Spinal cord (tissue), 9 donors: ENCODE results near the gene PAFAH2. TPM values are rescaled to one million over a fixed set of nuclear protein-coding genes. Genes with fewer than 3 reads are reported as not detected.

Experiments
- DNase-seq, 6 donors: peaks; one replicate each; pipeline versions ENCODE4 v3.0.0 to v3.0.0-alpha.2; 2013 to 2015; ENCODE audit warnings: low spot score in 6 of 6, low read depth in 4 of 6
- H3K27ac ChIP-seq: one replicate; pipeline ENCODE4 v1.5.1; 2013; ENCODE audit warnings: low read depth, low read length, control low read depth
- H3K27me3 ChIP-seq: one replicate; pipeline ENCODE4 v1.6.1; 2013; ENCODE audit warnings: low read length; ENCODE audit not compliant: control insufficient read depth, insufficient read depth
- H3K36me3 ChIP-seq: one replicate; pipeline ENCODE4 v1.6.1; 2013; ENCODE audit warnings: low read length; ENCODE audit not compliant: control insufficient read depth, insufficient read depth
- H3K4me1 ChIP-seq: one replicate; pipeline ENCODE4 v1.6.1; 2013; ENCODE audit warnings: low read length; ENCODE audit not compliant: control insufficient read depth, insufficient read depth
- H3K4me3 ChIP-seq: one replicate; pipeline ENCODE4 v1.5.1; 2013; ENCODE audit warnings: low read depth, low read length, control low read depth
- H3K9me3 ChIP-seq: one replicate; pipeline ENCODE4 v1.6.1; 2013; ENCODE audit warnings: low read length; ENCODE audit not compliant: control insufficient read depth, insufficient read depth
- polyA plus RNA-seq, 2 donors: library from polyadenylated mRNA; unstranded; fragments of 120-200 nt; gene quantifications; one replicate each; pipeline ENCODE4 v1.2.1, GENCODE V29; 2013; ENCODE audit not compliant: insufficient read length in 2 of 2
- small RNA-seq: library from RNA; depleted of rRNA; stranded (forward); fragments of <200 nt; gene quantifications from one replicate; pipeline ENCODE3, GENCODE V24; 2014; ENCODE audit warnings: low replicate concordance
- total RNA-seq, 2 donors: library from RNA; depleted of rRNA in 1 of 2; stranded (reverse); fragments of 120-200 nt in 1 of 2; fragments of >200 nt in 1 of 2; gene quantifications; one replicate each; pipeline versions ENCODE4 v1.2.3 to v1.2.4, GENCODE V29; 2013 to 2014

Gene PAFAH2
- total and polyA plus RNA-seq, 4 donors: 6.6 to 11.1 (median 8.1) TPM

- Histone ChIP-seq H3K27me3 (no peaks in the 10 kb centered on the region), H3K4me1 (peaks cover 18% of the 10 kb centered on the region), H3K4me3 (no peak overlapping the region), H3K27ac (no peak overlapping the region), H3K9me3 (no peaks in the 10 kb centered on the region), H3K36me3 (no peaks in the 10 kb centered on the region)
- no peak for DNase-seq
Measured at GRCh38 chr1:25911162-25911561, 86.7 kb downstream of the PAFAH2 start.

Small RNA genes lying within 50 kb of the gene (small RNA-seq; reads per million reads assigned to genes)
- gene RF00283 (not detected), gene RF00492 (not detected), gene RNU6-110P (not detected)

Other genes with a start within 250 kb of the PAFAH2 start
- 10 to 100 TPM; 20.5 to 58.0 TPM for gene SELENON, start 197.9 kb downstream of the PAFAH2 start, total RNA-seq
- gene SELENON, start 197.9 kb downstream of the PAFAH2 start, polyA plus RNA-seq: 100 to 1,000 TPM; 141 to 163 TPM
- 10 to 100 TPM; 48.6 to 78.9 TPM for gene MTFR1L, start 178.1 kb downstream of the PAFAH2 start, total RNA-seq
- gene MTFR1L, start 178.1 kb downstream of the PAFAH2 start, polyA plus RNA-seq: 100 to 1,000 TPM; 120 to 132 TPM
- 1 to 10 TPM; 1.8 to 2.3 TPM for gene AUNIP, start 138.6 kb downstream of the PAFAH2 start, total RNA-seq
- gene AUNIP, start 138.6 kb downstream of the PAFAH2 start, polyA plus RNA-seq: 1 to 10 TPM; 2.2 to 3.9 TPM
- 1 to 10 TPM; 7.6 to 10.0 TPM for gene PAQR7, start 122.4 kb downstream of the PAFAH2 start, total RNA-seq
- 10 to 100 TPM; 15.2 to 18.8 TPM for gene PAQR7, start 122.4 kb downstream of the PAFAH2 start, polyA plus RNA-seq
- gene STMN1, start 91.6 kb downstream of the PAFAH2 start, total RNA-seq: 100 to 1,000 TPM; 258 to 645 TPM
- 1,000 to 10,000 TPM; 1,353 to 1,551 TPM for gene STMN1, start 91.6 kb downstream of the PAFAH2 start, polyA plus RNA-seq
- gene EXTL1, start 23.7 kb upstream of the PAFAH2 start, total RNA-seq: 1 to 10 TPM; 2.3 to 3.0 TPM
- 10 to 100 TPM; 12.9 to 14.8 TPM for gene EXTL1, start 23.7 kb upstream of the PAFAH2 start, polyA plus RNA-seq
- gene SLC30A2, start 48.1 kb upstream of the PAFAH2 start, total RNA-seq: under 1 TPM in 1 of 2 donors, not detected in 1; 0.11 TPM
- gene SLC30A2, start 48.1 kb upstream of the PAFAH2 start, polyA plus RNA-seq: under 1 TPM; 0.19 to 0.26 TPM
- not detected for gene TRIM63, start 69.6 kb upstream of the PAFAH2 start, total RNA-seq
- not detected for gene TRIM63, start 69.6 kb upstream of the PAFAH2 start, polyA plus RNA-seq
- gene PDIK1L, start 113.8 kb upstream of the PAFAH2 start, total RNA-seq: 10 to 100 TPM; 15.1 to 24.8 TPM
- 10 to 100 TPM; 21.6 to 28.8 TPM for gene PDIK1L, start 113.8 kb upstream of the PAFAH2 start, polyA plus RNA-seq
- gene FAM110D, start 161.0 kb upstream of the PAFAH2 start, total RNA-seq: 1 to 10 TPM in 1 of 2 donors, under 1 TPM in 1; 0.10 to 1.7 TPM
- 1 to 10 TPM; 1.3 to 1.8 TPM for gene FAM110D, start 161.0 kb upstream of the PAFAH2 start, polyA plus RNA-seq
- gene C1orf232, start 170.9 kb upstream of the PAFAH2 start, total RNA-seq: under 1 TPM in 1 of 2 donors, not detected in 1; 0.50 TPM
- gene C1orf232, start 170.9 kb upstream of the PAFAH2 start, polyA plus RNA-seq: 1 to 10 TPM; 1.1 to 1.4 TPM
- 10 to 100 TPM in 1 of 2 donors, 1 to 10 TPM in 1; 9.3 to 17.6 TPM for gene ZNF593, start 171.8 kb upstream of the PAFAH2 start, total RNA-seq
- 10 to 100 TPM; 17.3 to 21.1 TPM for gene ZNF593, start 171.8 kb upstream of the PAFAH2 start, polyA plus RNA-seq
- gene ZNF593OS, start 173.8 kb upstream of the PAFAH2 start, total RNA-seq: not detected
- 1 to 10 TPM; 2.3 to 2.7 TPM for gene ZNF593OS, start 173.8 kb upstream of the PAFAH2 start, polyA plus RNA-seq
- 1 to 10 TPM; 1.8 to 2.0 TPM for gene CNKSR1, start 179.4 kb upstream of the PAFAH2 start, total RNA-seq
- 10 to 100 TPM in 1 of 2 donors, 1 to 10 TPM in 1; 6.1 to 11.2 TPM for gene CNKSR1, start 179.4 kb upstream of the PAFAH2 start, polyA plus RNA-seq
- under 1 TPM in 1 of 2 donors, not detected in 1; 0.11 TPM for gene CATSPER4, start 192.5 kb upstream of the PAFAH2 start, total RNA-seq
- under 1 TPM in 1 of 2 donors, not detected in 1; 0.14 TPM for gene CATSPER4, start 192.5 kb upstream of the PAFAH2 start, polyA plus RNA-seq
- 10 to 100 TPM; 14.7 to 16.1 TPM for gene CEP85, start 236.1 kb upstream of the PAFAH2 start, total RNA-seq
- 10 to 100 TPM; 17.3 to 20.3 TPM for gene CEP85, start 236.1 kb upstream of the PAFAH2 start, polyA plus RNA-seq